HL-60/S4 (cell line): ENCODE results near the gene DDX27.
"Not testable (repeated sequence)": the region's sequence is repeated elsewhere in the genome, so short reads cannot be mapped to it uniquely, and the experiment has no call there.

Experiments
- in situ Hi-C: fragments of 300-500 bp; cut with MboI; formaldehyde crosslinking; loops from 2 replicates; pipeline ENCODE4 v1.14.3; 2022; ENCODE audit warnings: low sequenced_read_pairs

The DDX27 gene

DNA sequence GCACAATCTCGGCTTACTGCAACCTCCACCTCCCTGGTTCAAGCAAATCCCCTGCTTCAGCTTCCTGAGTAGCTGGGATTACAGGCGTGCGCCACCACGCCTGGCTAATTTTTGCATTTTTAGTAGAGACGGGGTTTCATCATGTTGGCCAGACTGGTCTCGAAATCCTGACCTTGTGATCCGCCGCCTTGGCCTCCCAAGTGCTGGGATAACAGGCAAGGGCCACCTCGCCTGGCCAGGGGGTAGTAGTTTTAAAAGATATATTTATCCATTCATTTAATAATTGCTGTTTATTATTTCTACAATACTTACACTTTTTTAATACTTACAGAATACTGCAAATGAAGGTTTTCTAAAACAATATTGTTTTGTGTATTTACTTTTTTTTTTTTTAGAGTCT, 15.5 kb upstream of the DDX27 start:
- in situ Hi-C loops, result no loop called here

DNA sequence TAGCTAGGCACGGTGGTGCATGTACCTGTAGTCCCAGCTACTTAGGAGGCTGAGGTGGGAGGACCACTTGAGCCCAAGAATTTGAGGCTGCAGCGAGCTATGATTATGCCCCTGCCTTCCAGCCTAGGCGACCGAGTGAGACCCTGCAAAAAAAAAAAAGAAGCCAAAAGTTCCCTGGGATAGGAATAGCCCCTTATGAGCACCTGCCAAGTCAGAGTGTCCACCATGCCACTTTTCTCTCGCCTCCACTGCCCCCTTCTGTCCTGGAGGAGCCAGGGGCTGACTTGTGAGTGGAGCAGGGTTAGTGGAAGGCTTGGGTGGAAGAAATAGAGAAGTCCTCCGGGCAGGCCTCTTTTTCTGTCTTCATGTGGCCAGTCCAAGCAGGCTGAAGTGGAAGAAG, 12.1 kb upstream of the DDX27 start:
- in situ Hi-C loops, result no loop called here

DNA sequence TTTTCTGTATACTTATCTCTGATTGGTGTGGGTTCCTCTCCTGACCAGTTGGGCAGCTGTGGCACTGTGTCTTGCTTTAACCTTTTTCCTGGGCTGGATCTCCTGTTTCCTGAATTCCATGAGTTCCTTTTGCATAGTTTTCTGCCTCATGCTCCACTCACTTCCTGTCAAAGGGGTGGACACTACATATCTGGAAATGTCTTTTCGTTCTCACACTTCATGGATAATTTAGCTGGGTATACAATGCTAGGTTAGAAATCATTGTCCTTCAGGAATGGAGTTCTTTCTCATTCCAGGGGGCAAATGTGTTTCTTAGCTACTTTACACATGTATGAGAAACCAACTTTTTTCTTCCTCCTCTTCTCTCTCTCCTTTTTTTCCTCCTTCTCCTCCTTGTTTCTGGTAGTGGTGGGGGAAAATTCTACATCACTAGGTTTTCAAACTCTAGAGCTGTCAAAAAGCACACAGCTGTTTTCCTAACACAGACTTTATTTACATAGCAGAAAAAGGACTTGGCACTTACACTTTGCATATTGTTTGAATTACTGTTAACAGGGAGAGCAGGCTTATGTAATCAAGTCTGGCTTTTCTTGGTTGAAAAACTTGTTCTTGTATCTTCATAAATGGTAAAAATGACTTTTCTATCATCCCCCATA, 9.0 kb upstream of the DDX27 start:
- in situ Hi-C loops, result no loop called here

DNA sequence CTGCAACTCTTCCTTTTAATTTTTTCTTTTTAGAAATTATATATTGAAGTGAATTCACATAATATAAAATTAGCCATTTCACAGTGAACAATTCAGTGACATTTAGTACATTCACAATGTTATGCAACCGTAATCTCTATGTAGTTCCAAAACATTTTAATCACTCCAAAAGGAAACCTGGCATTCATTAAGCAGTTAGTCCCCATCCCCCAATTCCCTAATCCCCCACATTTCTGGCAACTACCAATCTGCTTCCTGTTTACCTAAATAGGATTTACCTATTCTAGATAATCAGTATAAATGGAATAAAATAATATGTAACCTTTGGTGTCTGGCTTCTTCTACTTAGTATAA, 8.5 kb upstream of the DDX27 start:
- in situ Hi-C loops, result no loop called here

DNA sequence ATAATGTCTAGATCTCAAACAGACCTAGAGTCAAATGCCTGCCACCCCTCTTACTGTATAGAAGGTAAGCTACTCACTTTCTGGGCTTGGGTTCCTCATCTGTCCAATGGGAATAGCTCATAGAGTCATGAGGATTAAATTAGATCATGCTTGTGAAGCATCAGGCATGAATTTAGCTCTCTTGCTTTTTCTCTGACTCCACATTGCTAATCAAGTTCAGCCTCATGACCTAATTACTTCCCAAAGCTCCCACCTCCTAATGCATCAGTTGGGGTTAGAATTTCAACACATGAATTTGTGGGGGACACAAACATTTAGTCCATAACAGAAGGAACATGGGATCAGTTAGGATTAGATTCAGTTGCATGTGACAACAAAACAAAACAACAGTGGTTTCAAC, 4.6 kb upstream of the DDX27 start:
- in situ Hi-C loops, result no loop called here

DNA sequence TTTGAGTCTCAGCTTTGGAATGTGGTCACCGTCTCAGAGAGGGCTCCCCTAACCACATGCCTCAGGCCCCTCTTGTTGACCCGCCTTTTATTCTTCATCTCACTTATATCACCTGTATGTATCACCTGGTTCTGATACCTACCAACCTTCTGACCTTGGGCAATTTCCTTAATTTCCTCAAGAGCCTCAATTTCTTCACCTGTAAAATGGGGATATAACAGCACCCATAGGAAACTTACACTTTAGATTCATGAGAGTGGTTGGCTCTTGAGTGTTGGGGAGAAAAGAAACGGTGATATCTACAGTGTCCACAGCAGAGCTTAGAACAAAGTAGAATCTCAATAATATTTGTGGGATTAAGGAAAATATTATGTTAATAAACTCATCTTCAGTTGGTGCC, 4.0 kb upstream of the DDX27 start:
- in situ Hi-C loops, result no loop called here

DNA sequence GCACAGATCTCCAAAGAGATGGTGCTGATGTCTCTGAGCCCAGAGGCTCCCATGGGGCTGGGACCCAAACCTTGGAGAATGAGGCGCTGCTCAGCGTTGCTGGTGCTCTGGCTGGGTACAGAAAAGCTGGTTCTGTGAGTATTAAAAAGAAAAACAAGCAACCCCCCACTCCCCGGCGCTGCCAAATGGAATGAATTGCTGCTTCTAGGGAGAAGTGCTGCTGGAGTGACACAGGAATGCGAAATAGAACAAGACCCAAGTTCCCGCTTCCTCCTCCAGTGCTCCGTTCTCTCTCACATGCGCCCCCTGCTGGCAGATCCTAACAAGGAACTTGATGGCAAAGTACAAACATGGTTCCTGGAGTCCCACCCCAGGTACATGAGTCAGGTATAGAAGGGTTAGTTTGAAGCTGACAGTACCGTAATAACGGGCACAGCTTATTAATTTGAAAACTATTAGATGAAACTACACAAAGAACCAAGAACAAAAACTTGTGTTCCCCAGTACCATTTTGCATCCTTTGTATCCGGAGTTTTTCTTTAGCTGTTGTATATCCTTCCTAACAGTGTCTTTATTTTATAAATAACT, 2.1 kb upstream of the DDX27 start:
- in situ Hi-C loops, result no loop called here

DNA sequence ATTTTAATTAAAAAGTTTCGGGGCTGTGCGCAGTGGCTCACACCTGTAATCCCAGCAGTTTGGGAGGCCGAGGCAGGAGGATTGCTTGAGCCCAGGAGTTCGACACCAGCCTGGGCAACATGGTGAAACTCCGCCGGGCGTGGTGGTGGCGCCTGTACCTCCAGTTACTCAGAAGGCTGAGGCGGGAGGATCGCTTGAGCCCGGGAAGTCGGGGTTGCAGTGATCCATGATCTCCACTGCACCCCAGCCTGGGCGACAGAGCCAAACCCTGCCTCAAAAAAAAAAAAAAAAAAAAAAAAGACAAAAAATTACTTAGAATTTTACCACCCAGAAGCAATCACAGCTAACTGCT, 501 bp upstream of the DDX27 start:
- in situ Hi-C loops, result not testable (repeated sequence)

DNA sequence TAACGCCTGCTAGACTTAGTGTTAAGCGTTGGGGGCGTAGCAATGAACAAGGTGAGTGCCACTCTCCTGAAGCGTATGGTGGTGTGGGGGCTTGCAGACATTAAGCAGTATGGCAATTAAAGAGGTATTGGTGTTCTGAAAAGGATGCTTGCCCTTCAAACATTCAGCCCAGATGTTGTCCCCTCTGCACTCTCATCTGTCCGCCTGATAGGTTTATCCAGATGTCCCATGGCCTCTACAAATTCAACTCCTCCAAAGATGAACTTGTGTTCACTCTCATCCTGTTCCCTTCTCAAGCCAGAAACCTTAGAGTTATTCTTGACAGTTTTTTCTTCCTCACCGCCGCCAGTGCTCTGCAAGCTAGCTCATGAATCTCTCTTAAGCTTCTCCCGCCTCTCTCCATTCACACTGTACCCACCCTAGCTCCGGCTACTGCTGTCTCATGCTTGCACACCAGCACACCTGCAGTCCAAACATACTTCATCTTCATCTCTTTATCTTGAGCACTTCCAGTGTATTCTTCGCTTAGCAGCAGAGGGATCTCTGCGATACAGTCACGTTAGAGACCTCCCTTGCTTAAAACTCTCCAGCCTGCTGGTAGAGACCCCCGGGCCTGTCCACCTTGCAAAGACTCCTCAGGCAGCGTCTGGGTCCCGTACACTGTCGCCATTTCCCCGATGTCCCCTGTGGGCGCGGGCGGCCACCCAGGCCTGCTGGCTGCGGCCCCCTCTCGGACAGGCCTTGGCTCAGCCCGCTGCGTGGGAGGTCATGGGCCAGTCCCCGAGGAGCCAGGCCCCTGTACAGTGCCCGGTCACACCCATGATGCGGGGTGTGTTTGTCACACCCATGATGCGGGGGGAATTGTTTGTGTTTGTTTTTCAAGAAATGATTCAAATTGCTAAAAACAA, 962 bp downstream of the DDX27 start:
- in situ Hi-C loops, result no loop called here

DNA sequence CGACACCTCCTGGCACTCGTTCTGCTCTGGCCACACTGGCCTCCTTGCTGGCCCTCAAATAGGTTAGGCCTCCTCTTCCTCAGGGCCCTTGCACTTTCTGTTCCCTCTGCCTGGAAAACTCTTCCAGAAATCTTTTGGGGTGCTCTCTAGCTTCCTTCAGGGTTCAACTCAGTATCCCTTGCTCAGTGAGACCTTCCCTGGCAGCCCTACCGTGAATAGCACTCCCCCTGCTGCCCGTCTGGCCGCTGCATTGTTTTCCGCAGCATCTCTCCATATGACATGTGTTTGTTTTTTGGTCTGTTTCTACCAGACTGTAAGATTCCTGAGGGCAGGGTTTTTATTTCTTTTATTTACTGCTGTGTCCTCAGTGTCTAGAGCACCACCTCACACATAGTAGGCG, 6.7 kb downstream of the DDX27 start:
- in situ Hi-C loops, result no loop called here

DNA sequence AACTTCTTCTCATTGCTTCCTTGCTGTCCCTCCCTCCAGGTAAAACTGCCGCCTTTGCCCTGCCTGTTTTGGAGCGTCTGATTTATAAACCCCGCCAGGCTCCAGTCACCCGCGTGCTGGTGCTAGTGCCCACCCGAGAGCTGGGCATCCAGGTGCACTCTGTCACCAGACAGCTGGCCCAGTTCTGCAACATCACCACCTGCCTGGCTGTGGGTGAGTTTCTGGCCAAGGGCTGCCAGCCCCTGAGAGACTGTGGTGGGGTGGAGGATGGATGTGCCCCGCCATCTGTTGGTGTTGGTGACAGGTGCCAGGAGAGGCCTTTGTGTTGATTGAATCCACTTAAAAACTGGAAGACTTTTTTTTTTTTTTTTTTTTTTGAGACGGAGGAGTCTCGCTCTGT, 9.5 kb downstream of the DDX27 start:
- in situ Hi-C loops, result no loop called here

DNA sequence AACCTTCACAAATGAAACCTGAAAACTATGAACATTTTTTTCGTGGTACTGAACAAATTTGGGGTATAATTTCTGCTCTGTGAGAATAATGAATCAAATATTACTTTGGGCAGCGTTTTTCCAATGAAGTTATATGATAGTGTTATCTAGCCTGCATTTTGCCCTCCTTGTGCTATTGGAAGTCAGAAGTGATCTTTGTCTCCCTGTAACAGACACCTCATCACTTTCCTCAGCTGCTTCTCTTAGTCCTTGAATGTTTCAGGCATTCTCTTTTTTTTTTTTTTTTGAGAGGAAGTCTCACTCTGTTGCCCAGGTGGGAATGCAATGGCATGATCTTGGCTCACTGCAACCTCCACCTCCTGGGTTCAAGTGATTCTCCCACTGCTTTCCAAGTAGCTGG, 10.2 kb downstream of the DDX27 start:
- in situ Hi-C loops, result no loop called here

DNA sequence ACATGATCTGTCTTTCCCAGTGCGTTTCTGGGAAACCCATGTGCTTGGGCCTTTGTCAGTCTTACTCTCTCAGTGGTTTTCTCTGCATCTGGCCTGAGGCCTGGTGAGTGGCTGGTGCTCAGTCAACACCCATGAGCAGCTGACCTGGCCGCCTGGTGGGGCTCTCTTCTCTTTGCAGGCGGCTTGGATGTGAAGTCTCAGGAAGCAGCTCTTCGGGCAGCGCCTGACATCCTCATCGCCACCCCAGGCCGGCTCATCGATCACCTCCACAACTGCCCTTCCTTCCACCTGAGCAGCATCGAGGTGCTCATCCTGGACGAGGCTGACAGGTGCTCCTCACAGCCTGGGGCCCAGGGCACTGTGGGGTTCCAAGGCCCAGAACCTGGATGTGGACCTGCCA, 10.8 kb downstream of the DDX27 start:
- in situ Hi-C loops, result no loop called here

DNA sequence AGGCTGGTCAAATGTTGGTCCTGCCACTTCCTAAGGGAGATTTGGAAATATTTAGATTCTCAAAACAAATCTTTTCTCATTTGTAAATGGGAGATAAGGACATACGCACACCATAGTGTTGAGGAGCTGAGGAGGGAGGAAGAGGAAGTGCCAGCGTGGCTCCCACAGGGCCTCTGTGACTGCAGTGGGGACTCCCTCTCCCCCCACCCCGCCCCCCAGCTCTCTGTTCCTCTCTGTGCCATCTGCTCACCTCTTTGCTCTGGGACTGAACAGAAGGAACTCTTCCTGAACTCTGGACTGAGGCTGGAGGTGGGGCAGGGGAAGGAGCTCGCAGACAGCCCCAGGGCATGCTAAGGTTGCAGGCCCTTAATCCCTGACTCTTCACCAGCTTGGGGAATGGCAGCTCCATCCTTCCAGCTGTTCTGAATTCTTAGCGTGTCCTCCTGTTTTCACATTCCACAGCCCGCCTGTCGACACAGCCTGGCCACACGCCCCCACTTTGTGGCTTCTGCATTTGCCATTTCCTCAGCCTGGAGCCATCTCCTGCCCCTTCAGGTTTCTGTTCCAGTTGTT, 11.4 kb downstream of the DDX27 start:
- in situ Hi-C loops, result no loop called here

DNA sequence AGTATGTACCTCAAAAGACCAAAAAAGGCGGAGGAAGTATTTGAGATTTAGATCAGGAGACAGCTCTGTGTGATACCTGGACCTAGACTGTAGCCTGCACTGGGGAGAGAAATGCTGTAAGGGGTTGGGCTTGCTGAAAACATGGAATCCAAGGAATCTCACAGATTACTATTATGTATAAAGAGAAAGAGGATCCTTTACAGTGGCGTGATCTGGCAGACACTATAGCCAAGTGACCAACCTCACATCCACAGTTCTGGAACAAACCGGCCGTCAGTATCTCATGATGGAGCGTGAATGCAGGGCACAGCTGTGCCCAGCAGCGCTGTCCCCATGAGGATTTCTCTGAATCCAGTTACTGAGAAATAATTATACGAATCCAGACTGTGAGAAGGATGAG, 12.3 kb downstream of the DDX27 start:
- in situ Hi-C loops, result no loop called here

DNA sequence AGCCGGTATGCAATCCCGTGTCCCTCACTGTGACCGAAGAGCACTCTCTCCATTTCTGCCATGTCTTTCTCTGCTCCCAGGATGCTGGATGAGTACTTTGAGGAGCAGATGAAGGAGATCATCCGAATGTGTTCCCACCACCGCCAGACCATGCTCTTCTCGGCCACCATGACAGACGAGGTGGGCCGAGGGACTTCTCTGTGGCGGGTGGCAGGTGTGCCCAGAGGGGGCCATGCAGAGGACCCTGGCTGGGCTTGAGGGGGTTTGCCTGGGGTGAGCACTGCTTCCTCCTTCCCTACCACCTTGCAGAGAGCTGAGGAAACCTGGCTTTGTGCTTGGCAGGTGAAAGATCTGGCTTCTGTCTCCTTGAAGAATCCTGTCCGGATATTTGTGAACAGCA, 14.0 kb downstream of the DDX27 start:
- in situ Hi-C loops, result no loop called here

DNA sequence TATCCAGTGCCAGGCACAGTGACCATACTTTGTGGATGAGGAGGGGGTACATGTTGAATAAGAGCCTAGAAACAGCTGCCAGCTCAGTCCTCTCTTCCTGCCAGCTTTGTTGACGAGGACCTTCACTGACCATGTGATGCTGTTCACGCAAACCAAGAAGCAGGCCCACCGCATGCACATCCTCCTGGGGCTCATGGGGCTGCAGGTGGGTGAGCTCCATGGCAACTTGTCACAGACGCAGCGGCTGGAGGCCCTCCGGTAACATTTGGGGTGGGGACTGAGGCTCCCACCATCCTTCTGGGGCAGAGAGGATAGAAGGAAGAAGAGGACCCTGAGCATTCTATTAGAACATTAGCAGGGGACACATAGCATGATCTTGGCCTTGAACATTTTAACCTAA, 15.6 kb downstream of the DDX27 start:
- in situ Hi-C loops, result no loop called here

DNA sequence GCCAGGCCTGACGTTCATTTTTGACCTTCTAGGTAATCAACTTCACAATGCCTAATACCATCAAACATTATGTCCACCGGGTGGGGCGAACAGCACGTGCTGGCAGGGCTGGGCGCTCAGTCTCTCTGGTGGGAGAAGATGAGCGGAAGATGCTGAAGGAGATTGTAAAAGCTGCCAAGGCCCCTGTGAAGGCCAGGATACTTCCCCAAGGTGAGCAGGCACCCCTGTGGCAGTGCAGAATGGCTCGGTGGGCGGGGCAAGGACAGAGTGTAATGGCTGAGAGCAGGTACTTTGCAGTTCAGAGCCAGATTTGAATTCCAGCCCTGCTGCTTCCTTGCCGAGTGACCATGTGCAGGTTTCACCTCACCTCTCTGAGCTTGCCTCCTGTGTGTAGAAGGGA, 17.1 kb downstream of the DDX27 start:
- in situ Hi-C loops, result no loop called here

DNA sequence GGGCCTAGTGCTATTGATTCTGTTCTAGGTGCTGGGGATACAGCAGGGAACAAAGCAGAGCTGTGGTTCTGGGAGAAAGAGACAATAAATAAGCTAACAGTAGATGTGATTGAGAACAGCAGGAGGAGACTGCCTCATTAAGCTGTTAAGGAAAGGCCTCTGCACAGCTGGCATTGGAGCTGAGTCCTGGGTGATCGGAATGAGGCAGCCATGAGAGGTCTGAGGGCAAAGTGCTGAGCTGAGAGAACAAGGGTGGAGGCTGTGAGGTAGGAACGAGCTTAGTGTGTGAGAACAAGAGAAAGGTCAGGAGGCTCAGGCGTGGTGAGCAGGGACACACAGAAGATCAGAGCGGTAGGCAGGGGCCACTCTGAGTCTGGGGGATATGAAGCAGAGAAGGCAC, 18.3 kb downstream of the DDX27 start:
- in situ Hi-C loops, result no loop called here

DNA sequence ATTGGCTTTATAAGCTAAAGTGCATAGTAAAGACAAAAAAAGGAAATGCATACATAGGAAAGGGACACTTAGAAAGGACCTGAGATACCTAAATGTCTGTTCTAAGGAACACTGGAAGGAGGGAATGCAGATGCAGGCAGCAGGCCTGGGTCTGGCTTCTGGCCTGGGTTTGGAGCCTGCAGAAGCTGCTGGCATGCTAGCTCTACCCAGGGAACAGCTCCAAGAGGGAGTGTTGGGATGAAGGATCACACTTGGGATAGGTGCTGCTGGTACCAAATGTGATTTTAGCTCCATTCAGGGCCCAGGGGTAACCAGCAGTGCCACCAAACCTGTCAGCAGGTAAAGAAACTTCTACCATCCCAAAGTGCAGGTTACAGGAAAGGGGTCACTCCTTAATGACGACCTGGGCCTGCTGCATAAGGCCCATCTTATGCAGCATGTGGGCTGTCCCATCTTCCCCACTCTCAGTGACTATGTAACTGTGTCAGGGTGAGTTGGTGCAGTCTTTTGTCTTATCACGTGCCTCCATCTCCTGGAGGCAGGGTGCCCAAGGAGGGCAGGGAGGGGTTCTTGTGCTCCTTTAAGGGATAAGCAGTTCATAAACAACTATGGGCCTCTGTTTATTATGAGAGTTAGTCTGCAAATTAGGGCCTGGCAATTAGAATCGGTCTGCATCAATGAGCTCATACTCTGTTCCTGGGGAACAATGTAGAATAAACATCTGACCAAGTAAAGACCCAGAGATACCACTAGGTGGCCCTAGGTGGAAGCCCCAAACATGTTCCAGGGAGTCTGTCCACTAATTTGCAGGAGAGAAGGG, 26.9 kb downstream of the DDX27 start:
- in situ Hi-C loops, result no loop called here

DNA sequence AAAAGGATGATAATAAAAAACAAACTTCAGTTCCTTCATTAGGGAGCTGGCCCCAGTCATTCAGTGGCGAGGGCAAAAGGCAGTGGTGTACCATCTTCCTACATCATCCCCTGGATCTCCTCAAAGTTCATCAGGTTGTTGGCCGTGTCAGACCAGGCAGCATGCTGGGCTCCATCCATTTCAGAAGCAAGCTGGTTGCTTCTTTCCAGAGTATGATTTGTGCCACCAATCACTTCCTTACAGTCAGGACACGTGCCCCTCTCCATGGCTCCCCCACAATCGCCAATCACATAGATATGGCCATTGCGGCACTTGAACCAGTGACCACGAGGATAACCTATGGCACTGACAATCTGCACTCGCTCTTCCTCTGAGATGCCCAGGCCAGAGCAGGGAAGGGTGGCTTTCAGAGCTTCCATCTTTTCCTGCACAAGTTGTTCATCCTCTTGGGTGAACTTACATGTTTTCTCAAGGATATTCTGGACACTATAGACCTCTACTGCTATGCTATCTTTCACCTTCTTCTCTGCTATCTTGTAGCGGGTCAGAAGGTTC, 28.0 kb downstream of the DDX27 start:
- in situ Hi-C loops, result no loop called here
